Keratinocyte (primary cell): Measurements from ENCODE around the gene ACTA2. TPM values are rescaled to one million over a fixed set of nuclear protein-coding genes. Genes with fewer than 3 reads are reported as not detected.

Experiments
- DNase-seq: peaks from one replicate; pipeline ENCODE4 v3.0.0-alpha.2; 2011; ENCODE audit warnings: low read depth, missing footprints, low spot score
- FAIRE-seq: peaks from 2 replicates; lab custom pipeline; 2011; peaks lifted over from hg19 to GRCh38; lab: Jason Lieb, UNC
- H2AFZ ChIP-seq: 2 replicates; pipeline ENCODE4 v1.6.0; 2012; ENCODE audit warnings: low read length, control low read depth, inconsistent platforms; ENCODE audit not compliant: control insufficient read depth
- H3K27ac ChIP-seq: 2 replicates; pipeline ENCODE4 v1.5.1; 2011; ENCODE audit warnings: low read length; ENCODE audit not compliant: control insufficient read depth, insufficient read depth
- H3K27me3 ChIP-seq: 3 replicates; pipeline ENCODE4 v1.6.0; 2011; ENCODE audit warnings: low read length; ENCODE audit not compliant: control insufficient read depth, insufficient read depth; ENCODE audit errors: extremely low read depth
- H3K36me3 ChIP-seq, 2 experiments: 2 replicates in 1 of 2; 3 replicates in 1 of 2; pipeline ENCODE4 v1.5.1; 2011; ENCODE audit warnings: low read length in 2 of 2, mild to moderate bottlenecking in 1 of 2; ENCODE audit not compliant: control insufficient read depth in 2 of 2, insufficient read depth in 2 of 2; ENCODE audit errors: extremely low read depth in 1 of 2
- H3K4me1 ChIP-seq: 3 replicates; pipeline ENCODE4 v1.5.1; 2011; ENCODE audit warnings: low read length; ENCODE audit not compliant: control insufficient read depth, insufficient read depth; ENCODE audit errors: extremely low read depth
- H3K4me2 ChIP-seq: 3 replicates; pipeline ENCODE4 v1.6.0; 2011; ENCODE audit warnings: low read depth, low read length; ENCODE audit not compliant: control insufficient read depth, insufficient read depth; ENCODE audit errors: extremely low read depth
- H3K4me3 ChIP-seq, 3 experiments: fragments of 200-600 bp in 1 of 3; sonication (generic) in 1 of 3; 2 replicates in 2 of 3; 3 replicates in 1 of 3; pipeline ENCODE4 v1.5.1; 2011 to 2016; ENCODE audit warnings: low read length in 3 of 3, mild to moderate bottlenecking in 3 of 3, control low read depth in 2 of 3, inconsistent platforms in 1 of 3, low read depth in 1 of 3, mixed read lengths in 1 of 3, mixed run types in 1 of 3, moderate library complexity in 1 of 3; ENCODE audit not compliant: control insufficient read depth in 2 of 3, insufficient read depth in 2 of 3; ENCODE audit errors: extremely low read depth in 1 of 3
- H3K79me2 ChIP-seq: 2 replicates; pipeline ENCODE4 v1.6.0; 2012; ENCODE audit warnings: low read length; ENCODE audit not compliant: control insufficient read depth, insufficient read depth
- H3K9ac ChIP-seq: 3 replicates; pipeline ENCODE4 v1.6.0; 2011; ENCODE audit warnings: low read length; ENCODE audit not compliant: control insufficient read depth, insufficient read depth; ENCODE audit errors: extremely low read depth
- H3K9me1 ChIP-seq: 3 replicates; pipeline ENCODE4 v1.6.0; 2011; ENCODE audit warnings: low read length; ENCODE audit not compliant: control insufficient read depth, insufficient read depth; ENCODE audit errors: extremely low read depth
- H3K9me3 ChIP-seq: 2 replicates; pipeline ENCODE4 v1.5.1; 2012; ENCODE audit warnings: low read depth, low read length; ENCODE audit not compliant: control insufficient read depth
- H4K20me1 ChIP-seq: 3 replicates; pipeline ENCODE4 v1.6.0; 2011; ENCODE audit warnings: low read length; ENCODE audit not compliant: control insufficient read depth, insufficient read depth; ENCODE audit errors: extremely low read depth
- EZH2 ChIP-seq: IDR thresholded peaks from one replicate; pipeline ENCODE4 v1.6.1; 2012; ENCODE audit warnings: inconsistent platforms, mild to moderate bottlenecking, low read length, moderate library complexity
- dilution Hi-C: fragments of 300-500 bp; cut with MboI; formaldehyde crosslinking; loops from one replicate; pipeline ENCODE4 v1.7.0; 2020; ENCODE audit warnings: low sequenced_read_pairs; ENCODE audit not compliant: extremely low pct_ligation_motif_present
- polyA plus RNA-seq, 5 experiments: library from polyadenylated mRNA; depleted of rRNA in 3 of 5; stranded (reverse) in 3 of 5; stranded (forward) in 1 of 5; unstranded in 1 of 5; fragments of >200 nt; gene quantifications; 1 replicate in 1 of 5; 2 replicates in 3 of 5; 3 replicates in 1 of 5; pipeline versions ENCODE4 v1.2.1 to v1.2.3, GENCODE V29; 2011 to 2012; ENCODE audit warnings: missing spikeins in 2 of 5, low read depth in 1 of 5, low replicate concordance in 1 of 5
- TF ChIP-seq, protein P1 (sequence below), 3 experiments: IDR thresholded peaks in 1 of 3; conservative IDR thresholded peaks in 1 of 3; optimal IDR thresholded peaks in 1 of 3; 2 replicates in 2 of 3; 3 replicates in 1 of 3; pipeline versions ENCODE3 to v1.5.1; 2011; ENCODE audit warnings: low read length in 3 of 3, mild to moderate bottlenecking in 3 of 3, moderate library complexity in 2 of 3, control low read depth in 1 of 3, inconsistent platforms in 1 of 3; ENCODE audit not compliant: insufficient read depth in 2 of 3; ENCODE audit errors: extremely low read depth in 1 of 3

ACTA2 gene
- polyA plus RNA-seq, 1 donor (not counting 4 experiments of a cell fraction or from before 2014, with no cell fraction given): 3.7 TPM

DNA sequence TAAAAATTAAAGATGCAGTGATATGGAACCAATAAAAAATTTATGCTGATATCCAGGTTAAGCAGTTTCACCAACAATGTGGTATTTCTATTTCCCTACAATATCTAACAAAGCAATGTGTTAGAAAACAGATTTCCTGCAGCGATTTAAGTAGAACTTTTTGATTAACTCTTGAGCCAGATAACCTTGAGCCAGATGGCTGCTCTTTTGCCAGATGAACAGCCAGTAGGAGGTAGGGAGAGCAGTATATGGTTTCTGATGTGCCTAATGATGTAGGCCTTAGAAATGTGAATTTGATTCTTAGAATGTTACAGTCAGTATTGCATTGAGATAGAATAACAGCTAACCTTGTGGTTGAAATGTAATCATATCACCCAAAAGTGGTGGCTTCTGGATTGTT lies 41.5 kb downstream of the ACTA2 start:
- H3K4me2 ChIP-seq: no peak overlapping the region
- dilution Hi-C loops: no loop called here
- no peak overlapping the region for H3K9ac ChIP-seq
- no peak overlapping the region for H2AFZ ChIP-seq
- no peak overlapping the region for H3K27ac ChIP-seq
- no peaks in the 10 kb centered on the region for H4K20me1 ChIP-seq
- DNase-seq (no peak), FAIRE-seq (no peak)
- TF ChIP-seq EZH2: no peak
- no peaks in the 10 kb centered on the region for H3K9me3 ChIP-seq
- no peaks in the 10 kb centered on the region for H3K79me2 ChIP-seq
- no peak overlapping the region for H3K4me3 ChIP-seq
- H3K4me1 ChIP-seq: no peaks in the 10 kb centered on the region
- H3K27me3 ChIP-seq: no peaks in the 10 kb centered on the region
- no peaks in the 10 kb centered on the region for H3K36me3 ChIP-seq
- H3K9me1 ChIP-seq: no peaks in the 10 kb centered on the region

DNA sequence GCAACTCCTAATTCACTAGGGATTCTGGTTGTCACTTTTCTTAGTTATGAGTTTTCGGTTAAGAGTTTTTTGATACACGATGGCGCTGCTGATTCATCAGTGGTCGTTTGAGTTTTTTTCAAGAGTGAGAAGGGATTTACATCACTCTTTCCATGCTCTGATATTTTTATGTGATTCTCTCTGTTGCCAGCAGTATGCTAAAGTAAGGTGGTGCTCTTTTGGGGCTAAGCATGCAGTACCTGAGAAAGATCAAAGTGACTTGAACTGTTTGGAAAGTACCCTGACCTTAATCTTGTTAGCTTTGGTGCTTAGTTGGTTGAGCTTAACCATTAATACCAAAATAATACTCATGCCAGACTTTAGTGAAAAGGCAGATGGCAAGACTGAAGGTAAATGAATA lies 44.4 kb downstream of the ACTA2 start:
- H3K9me1 ChIP-seq: no peaks in the 10 kb centered on the region
- DNase-seq: no peak
- peaks cover 0 to 5% of the 10 kb centered on the region in 2 experiments for H3K36me3 ChIP-seq
- dilution Hi-C loops: no loop called here
- TF ChIP-seq, protein P1, sequence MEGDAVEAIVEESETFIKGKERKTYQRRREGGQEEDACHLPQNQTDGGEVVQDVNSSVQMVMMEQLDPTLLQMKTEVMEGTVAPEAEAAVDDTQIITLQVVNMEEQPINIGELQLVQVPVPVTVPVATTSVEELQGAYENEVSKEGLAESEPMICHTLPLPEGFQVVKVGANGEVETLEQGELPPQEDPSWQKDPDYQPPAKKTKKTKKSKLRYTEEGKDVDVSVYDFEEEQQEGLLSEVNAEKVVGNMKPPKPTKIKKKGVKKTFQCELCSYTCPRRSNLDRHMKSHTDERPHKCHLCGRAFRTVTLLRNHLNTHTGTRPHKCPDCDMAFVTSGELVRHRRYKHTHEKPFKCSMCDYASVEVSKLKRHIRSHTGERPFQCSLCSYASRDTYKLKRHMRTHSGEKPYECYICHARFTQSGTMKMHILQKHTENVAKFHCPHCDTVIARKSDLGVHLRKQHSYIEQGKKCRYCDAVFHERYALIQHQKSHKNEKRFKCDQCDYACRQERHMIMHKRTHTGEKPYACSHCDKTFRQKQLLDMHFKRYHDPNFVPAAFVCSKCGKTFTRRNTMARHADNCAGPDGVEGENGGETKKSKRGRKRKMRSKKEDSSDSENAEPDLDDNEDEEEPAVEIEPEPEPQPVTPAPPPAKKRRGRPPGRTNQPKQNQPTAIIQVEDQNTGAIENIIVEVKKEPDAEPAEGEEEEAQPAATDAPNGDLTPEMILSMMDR (optimal IDR thresholded peaks at IDR 0.05 in 1 of 3, IDR thresholded peaks at IDR 0.05 in 1 of 3, conservative IDR thresholded peaks at IDR 0.05 in 1 of 3; ENCODE audit: extremely low read depth in 1 of 3, insufficient read depth in 2 of 3, low read length in 3 of 3): no peak
- TF ChIP-seq EZH2: no peak
- no peaks in the 10 kb centered on the region for H3K79me2 ChIP-seq
- H3K27me3 ChIP-seq: no peaks in the 10 kb centered on the region
- H4K20me1 ChIP-seq: no peaks in the 10 kb centered on the region
- no peak for FAIRE-seq
- no peak overlapping the region for H3K9ac ChIP-seq
- H3K4me2 ChIP-seq: no peak overlapping the region
- no peak overlapping the region for H2AFZ ChIP-seq
- H3K4me3 ChIP-seq: no peak overlapping the region
- H3K9me3 ChIP-seq: no peaks in the 10 kb centered on the region
- H3K27ac ChIP-seq: no peak overlapping the region
- H3K4me1 ChIP-seq: no peaks in the 10 kb centered on the region

DNA sequence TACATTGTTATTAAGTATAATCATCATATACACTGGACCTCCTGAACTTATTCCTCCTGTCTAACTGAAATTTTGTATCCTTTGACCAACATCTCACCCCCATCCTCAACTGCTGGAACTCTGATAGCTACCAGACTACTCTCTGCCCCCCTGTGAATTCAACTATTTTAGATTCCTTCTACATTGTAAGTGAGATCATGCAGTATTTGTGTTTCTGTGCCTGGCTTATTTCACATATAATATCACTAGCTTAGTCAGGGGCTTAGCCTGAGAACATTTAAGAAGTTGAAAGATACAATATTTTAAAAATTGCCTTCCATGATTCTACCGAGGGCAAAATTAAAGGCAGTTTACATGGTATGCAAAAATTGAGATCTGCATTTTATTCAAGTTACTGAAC lies 45.7 kb downstream of the ACTA2 start:
- Histone ChIP-seq H3K4me1 (no peaks in the 10 kb centered on the region), H3K9me1 (no peaks in the 10 kb centered on the region), H3K36me3 (peaks cover 0 to 10% of the 10 kb centered on the region in 2 experiments), H3K27me3 (no peaks in the 10 kb centered on the region), H3K9ac (no peak overlapping the region), H3K27ac (no peak overlapping the region), H3K4me3 (no peak overlapping the region), H2AFZ (no peak overlapping the region), H3K79me2 (no peaks in the 10 kb centered on the region), H3K4me2 (no peak overlapping the region), H3K9me3 (no peaks in the 10 kb centered on the region), H4K20me1 (no peaks in the 10 kb centered on the region)
- FAIRE-seq (no peak), DNase-seq (no peak)
- dilution Hi-C loops: no loop called here
- no peak for TF ChIP-seq EZH2
- TF ChIP-seq, protein P1 (optimal IDR thresholded peaks at IDR 0.05 in 1 of 3, IDR thresholded peaks at IDR 0.05 in 1 of 3, conservative IDR thresholded peaks at IDR 0.05 in 1 of 3; ENCODE audit: extremely low read depth in 1 of 3, insufficient read depth in 2 of 3, low read length in 3 of 3): no peak
